Fibroblast of skin of right quadriceps (primary cell): ENCODE measurements around the gene P4HA2.
"Not testable (repeated sequence)": the region's sequence is repeated elsewhere in the genome, so short reads cannot be mapped to it uniquely, and the experiment has no call there.

Experiments used
- DNase-seq: peaks from one replicate; pipeline ENCODE4 v3.0.0-alpha.2; 2013

P4HA2 gene

DNA sequence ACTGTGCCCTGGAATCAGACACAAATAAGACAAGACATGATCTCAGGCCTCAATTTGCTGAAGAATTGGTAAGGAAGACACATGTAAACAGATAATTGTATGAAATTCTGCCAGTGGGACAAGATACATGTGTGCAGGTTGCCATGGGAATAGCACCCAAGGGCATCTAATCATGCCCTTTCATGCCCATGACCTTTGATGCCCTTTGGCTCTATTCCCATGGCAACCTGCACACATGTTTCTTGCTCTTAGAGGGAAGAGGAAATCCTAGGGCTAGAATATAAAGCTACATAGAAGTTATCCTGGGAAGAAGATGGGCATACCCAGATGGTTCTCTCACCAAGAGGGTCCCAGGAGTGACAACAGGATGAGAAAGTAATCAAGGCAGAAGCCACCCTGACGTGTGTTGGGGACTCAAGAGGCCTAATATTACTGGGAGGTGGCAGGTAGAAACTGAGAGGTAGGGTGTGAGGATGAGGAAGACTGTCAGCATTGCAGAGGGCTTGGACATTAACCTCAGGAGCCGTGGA, 34.4 kb downstream of the P4HA2 start:
- DNase-seq, result no peak

DNA sequence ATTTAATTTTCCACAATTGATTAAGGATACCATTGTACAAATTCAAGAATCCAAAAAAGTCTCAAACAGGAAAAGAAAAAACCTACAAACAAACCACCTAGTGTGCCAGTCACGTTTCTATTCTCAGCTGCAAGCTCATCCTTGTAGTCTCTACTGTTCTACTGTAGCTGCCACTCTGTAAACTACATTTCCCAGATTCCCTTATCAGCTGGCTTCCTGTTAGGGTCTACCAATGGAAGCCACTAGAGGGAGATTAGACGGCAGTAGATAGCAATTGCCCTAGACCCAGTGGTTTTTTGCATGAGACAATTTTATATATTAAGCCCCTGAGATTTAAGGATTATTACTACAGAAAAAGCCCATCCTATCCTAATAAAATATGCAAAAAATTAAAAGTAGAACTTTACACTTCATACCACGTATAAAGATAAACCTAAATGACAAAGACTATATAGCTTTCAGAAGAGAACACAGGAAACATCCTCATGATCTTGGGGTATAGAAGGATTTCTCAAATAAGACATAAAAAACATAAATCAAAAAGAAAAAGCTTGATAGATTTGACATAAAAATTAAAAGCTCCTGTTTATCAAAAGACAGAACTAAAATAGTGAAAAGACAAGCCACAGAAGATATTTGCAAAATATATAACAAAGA, 37.4 kb downstream of the P4HA2 start:
- DNase-seq, result peak; percentile 71

DNA sequence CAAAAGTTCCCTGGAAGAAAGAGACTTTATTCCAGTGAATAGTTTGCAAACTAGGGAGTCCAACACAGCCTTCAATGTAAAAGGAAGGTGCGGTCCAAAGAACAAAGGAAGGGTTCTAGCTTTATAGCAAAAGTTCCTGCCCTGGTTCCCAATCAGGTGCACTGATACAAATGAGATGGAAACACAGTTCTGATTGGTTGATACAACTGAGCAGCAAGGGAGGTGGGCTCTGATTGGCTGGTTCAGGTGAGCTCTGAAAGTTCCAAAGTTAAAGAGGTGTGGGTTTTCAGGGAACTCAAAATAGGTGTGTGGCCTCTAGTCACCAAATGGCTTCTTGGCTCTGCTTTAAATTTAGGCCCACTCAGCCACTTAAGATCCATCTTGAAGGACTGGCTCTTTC, 43.1 kb downstream of the P4HA2 start:
- DNase-seq, result no peak

DNA sequence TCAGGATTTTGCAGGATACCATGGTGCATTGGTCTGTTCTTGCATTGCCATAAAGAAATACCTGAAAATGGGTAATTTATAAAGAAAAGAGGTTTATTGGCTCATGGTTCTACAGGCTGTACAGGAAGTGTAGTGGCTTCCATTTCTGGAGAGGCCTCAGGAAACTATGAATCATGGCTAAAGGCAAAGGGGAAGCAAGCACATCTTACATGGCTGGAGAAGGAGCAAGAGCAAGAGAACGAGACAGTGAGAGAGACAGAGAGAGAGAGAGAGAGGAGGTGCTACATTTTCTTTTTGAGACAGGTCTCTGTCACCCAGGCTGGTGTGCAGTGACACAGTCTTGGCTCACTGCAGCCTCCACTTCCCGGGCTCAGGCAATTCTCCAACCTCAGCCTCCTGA, 43.9 kb downstream of the P4HA2 start:
- peak; percentile 14 for DNase-seq

DNA sequence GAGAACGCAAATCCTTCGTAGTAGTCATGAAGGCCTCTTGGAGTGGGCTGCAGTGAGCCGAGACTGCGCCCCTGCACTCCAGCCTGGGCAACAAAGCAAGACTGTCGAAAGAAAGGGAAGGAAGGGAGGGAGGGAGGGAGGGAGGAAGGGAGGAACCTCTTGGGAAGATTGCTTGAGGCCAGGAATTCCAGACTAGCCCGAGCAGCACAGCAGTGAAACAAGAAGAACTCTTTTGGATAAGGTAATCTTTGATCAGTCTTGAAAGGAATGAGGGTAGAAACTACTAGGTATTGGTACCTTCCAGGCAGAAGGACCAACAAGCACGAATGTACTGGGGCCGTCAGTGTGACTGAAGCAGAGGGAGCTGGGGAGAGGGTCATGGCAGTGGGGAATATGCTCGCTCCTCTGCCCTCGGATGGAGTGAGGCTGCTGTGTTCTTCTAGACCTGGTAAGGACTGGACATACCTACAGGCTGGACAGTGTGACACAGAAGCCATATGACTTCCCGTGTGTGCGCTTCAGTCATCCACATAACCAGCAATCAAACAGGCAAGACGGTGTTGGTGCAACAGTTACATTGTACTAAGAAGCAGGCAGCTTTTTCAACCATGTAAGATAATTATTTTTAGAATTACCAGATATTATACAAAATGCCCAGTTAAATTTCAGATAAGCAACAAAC, 45.2 kb downstream of the P4HA2 start:
- no peak for DNase-seq

DNA sequence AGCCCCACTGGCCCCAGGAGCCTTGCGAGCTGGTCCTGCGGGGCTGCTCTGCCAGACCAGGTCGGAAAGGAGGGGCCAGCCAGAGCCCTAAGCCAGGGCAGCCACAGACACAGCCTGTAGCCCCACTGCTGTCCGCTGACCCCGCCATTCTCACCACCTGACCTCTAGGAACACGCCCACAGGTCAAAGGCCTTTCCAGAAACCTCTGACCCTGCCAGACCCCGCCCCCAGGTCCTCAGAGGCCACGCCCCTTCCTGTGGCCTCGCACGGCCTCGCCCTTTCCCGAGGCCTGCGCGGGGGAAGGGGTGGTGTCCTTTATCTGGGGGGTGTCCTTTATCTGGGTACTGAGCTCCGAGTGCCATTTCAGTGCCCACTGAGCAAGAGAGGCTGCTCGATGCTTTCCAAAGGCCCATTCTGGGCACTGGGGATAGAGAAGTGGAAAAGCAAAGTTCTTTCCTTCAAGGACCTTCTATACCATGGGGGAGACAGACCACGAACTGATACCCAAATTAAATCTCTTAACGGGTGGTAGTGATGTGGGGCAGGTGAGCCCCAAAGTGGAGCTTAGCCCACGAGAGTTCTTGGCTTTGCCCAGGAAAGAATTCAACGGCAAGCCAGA, 46.5 kb downstream of the P4HA2 start:
- DNase-seq, result no peak

DNA sequence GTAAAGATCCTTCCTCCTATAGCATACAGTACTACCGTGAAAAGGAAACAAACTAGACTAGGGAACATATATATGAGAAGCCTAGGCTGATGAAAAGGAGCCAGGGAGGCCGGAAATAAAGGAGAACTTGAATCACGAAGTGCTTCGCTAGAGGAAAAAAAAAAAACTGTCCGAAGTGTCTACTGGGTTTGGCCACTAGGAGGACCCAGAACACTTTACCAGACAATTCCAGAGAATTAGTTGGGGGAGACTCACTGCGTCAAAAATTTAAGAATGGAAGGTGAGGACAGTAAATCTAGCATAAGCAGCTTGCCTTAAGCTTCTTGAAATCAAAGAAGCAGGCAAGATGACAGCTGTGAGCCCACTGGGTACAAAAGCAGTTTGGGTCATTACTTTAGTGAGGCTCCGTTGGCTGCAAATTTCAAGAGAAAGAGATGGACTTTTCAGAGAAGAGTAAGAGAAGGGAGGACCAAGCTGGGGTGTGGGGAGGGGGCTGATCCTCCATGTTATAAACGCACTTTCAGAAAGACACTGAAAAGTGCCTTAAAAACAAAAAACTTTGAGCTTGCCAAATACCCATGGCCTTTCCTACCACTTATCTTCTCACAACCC, 47.4 kb downstream of the P4HA2 start:
- peak; percentile 74 for DNase-seq

DNA sequence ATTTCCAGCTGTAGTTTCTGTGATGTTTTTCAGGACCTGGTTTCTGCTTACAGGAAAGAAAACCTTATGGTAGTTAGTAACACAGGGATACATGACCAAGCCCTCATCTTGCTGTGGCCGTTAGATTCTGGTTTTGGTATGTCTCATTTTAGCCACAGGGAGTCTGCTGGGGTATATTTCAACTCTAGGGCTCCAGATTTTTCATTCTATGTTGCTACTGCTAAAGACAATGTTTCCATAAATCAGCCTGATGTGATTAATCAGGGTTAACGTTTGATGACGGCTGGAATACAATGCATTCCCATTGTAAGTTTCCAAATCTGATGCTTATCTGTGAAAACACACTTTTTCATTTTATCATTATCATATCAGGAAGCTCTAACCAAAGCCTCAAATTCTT, 48.2 kb downstream of the P4HA2 start:
- DNase-seq, result no peak

DNA sequence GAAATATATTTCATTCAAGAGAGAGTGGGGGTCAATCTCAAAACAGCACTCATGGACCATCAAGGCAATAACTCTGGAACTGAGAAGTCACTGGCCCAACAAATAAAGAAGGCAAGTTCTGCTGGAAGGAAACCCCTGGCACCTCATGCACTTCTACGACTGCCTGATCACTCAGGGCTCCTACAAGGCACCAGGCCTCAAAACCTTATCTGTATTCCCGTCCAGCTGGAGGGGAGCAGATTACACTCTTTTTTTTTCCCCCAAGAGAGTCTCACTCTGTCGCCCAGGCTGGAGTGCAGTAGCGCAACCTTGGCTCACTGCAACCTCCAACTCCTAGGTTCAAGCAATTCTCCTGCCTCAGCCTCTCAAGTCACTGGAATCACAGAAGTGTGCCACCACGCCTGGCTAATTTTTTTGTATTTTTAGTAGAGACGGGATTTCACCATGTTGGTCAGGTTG, 49.9 kb downstream of the P4HA2 start:
- DNase-seq, result no peak

DNA sequence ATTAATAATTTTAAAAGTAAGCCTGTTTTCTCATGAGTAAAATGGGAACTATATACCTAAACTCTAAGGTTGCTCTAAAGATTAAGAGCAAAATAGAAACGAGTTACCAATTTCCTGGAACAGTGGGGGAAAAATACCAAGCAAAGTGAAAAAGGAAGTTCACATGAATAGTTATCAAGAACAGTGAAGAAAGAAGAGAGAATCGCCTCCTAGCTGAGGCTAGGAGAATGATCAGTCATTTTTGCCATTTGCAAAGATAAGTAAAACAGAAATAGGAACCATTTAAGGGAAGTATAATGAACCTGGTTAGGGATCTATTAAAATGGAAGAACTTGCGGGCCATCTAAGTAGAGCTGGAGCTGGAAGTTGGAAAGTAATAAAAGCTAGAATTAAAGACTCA, 50.7 kb downstream of the P4HA2 start:
- no peak for DNase-seq

DNA sequence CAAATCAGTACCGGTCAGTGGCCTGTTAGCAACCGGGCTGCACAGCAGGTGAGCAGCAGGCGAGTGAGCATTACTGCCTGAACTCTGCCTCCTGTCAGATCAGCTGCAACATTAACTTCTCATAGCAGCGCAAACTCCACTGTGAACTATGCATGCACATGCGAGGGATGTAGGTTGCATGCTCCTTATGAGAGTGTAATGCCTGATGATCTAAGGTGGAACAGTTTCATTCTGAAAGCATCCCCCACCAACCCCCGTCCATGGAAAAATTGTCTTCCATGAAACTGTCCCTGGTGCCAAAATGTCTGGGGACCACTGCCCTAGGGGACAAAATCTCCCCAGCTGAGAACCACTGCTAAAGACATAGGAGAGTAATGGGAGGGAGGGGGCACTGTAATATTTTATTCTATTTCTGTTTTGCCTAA, 51.1 kb downstream of the P4HA2 start:
- DNase-seq, result no peak

DNA sequence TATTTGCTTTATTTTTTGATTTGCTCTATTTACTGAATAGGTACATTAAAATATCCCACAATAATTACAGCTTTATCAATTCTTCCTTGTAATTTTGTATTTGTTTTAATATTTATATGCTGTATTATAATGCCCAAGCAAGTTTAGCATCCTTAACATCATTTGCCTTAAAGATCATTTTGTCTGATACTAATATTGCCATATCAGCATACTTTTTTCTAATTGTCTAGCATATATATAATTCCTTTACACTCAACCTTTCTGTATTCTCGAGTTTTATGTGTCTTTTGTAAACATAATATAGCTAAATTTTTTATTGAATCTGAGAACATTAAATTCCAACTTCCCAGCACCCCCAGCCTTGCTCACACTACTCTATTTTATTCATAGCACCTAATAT, 64.7 kb downstream of the P4HA2 start:
- no peak for DNase-seq

DNA sequence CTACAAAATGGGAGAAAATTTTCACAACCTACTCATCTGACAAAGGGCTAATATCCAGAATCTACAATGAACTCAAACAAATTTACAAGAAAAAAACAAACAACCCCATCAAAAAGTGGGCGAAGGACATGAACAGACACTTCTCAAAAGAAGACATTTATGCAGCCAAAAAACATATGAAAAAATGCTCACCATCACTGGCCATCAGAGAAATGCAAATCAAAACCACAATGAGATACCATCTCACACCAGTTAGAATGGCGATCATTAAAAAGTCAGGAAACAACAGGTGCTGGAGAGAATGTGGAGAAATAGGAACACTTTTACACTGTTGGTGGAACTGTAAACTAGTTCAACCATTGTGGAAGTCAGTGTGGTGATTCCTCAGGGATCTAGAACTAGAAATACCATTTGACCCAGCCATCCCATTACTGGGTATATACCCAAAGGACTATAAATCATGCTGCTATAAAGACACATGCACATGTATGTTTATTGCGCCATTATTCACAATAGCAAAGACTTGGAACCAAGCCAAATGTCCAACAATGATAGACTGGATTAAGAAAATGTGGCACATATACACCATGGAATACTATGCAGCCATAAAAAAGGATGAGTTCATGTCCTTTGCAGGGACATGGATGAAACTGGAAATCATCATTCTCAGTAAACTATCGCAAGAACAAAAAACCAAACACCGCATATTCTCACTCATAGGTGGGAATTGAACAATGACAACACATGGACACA, 65.9 kb downstream of the P4HA2 start:
- DNase-seq, result not testable (repeated sequence)

DNA sequence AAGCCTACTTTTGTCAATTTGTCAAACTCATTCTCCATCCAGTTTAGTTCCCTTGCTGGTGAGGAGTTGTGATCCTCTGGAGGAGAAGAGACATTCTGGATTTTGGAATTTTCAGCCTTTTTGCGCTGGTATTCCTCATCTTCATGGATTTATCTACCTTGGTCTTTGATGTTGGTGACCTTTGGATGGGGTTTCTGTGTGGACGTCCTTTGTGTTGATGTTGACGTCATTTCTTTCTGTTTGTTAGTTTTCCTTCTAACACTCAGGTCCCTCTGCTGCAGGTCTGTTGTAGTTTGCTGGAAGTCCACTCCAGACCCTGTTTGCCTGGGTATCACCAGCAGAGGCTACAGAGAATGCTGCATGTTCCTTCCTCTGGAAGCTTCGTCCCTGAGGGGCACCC, 71.2 kb downstream of the P4HA2 start:
- DNase-seq, result no peak

DNA sequence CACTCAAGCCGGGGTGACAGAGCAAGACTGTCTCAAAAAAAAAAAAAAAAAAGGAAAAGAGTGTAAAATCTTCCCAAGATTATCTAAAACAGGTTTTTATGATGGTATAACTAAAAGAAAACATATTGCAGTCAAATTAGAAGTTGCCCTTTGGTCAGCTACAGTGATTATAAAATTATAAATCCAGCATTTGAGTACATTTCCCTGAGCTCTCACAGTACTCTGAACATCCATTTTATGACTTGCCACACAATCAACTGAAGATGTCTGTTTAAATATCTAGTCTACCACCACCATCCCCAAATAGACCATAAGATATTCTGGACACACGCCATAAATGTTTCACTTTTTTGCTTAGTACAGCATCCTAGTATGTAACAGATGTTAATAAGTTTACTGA, 77.1 kb downstream of the P4HA2 start:
- DNase-seq, result no peak

DNA sequence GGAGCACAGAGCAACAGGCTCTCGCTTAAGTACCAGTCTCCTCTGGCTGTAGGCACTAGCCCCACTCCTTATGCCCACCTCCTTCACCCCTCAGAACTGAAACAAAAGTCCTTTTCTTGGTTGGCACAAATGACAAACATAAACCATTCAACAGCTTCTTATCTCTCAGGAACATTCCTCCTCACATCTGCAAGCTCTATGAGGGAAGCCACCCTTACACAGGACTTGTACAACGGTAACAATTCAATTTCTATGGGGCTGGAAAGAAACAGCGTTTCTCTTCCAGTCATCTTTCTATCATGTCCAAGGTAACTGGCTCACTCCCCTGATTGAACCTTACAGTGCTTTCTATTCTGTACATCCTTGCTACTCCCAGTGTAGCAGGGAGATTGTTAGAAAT, 80.0 kb downstream of the P4HA2 start:
- DNase-seq, result no peak

DNA sequence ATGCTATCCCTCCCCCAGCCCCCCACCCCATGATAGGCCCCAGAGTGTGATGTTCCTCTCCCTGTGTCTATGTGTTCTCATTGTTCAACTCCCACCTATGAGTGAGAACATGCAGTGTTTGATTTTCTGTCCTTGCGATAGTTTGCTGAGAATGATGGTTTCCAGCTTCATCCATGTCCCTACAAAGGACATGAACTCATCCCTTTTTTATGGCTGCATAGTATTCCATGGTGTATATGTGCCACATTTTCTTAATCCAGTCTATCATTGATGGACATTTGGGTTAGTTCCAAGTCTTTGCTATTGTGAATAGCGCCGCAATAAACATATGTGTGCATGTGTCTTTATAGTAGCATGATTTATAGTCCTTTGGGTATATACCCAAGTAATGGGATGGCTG, 82.3 kb downstream of the P4HA2 start:
- DNase-seq, result not testable (repeated sequence)

DNA sequence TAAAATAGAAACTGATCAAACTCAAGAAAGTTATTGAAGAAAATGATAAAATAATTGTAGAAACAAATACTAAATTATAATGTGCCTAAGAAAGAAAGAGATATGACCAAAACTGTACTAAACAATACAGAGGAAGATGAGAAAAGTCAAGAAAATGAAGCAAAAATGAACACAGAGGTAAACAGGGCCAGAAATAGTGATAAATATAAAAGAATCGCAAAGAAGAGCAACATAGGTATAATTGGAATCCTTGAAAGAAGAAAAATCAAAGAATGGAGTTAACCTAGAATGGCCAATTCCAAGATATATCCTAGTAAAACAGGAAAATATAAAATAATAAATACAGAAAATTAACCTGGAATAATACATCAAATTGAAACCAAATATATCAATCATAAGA, 84.5 kb downstream of the P4HA2 start:
- DNase-seq, result no peak

DNA sequence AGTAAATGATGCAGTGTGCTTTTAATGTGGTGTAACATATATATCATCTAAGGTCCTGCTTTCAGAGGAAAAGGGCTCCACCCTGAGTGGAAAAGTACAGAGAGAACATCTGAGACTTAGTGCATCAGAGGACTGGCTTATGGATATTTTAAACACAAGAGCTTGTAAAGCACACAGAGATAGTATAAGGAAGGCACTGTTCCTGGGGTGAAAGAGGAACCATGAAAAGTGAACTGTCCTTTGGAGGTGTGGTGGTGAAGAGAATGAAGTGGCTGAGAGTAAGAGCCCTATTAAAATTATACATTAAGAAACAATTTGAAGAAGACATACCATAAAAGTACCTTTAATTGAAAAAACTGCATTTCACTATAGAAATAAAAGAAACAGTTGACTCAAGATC, 85.2 kb downstream of the P4HA2 start:
- no peak for DNase-seq
